Breast epithelium (tissue), 3 donors: ENCODE data around the gene NPHP4.

ENCODE experiments used
- CTCF ChIP-seq, 3 donors: fragments of 450-650 bp; IDR thresholded peaks; one replicate each; pipeline ENCODE4 v1.5.1; 2016 to 2017; ENCODE audit warnings: antibody characterized with exemption in 3 of 3, mild to moderate bottlenecking in 3 of 3, moderate library complexity in 3 of 3
- POLR2AphosphoS5 ChIP-seq, 3 donors: sonication (generic); formaldehyde crosslinking; IDR thresholded peaks; one replicate each; pipeline ENCODE4 v1.6.1; 2017; ENCODE audit warnings: antibody characterized with exemption in 3 of 3

DNA sequence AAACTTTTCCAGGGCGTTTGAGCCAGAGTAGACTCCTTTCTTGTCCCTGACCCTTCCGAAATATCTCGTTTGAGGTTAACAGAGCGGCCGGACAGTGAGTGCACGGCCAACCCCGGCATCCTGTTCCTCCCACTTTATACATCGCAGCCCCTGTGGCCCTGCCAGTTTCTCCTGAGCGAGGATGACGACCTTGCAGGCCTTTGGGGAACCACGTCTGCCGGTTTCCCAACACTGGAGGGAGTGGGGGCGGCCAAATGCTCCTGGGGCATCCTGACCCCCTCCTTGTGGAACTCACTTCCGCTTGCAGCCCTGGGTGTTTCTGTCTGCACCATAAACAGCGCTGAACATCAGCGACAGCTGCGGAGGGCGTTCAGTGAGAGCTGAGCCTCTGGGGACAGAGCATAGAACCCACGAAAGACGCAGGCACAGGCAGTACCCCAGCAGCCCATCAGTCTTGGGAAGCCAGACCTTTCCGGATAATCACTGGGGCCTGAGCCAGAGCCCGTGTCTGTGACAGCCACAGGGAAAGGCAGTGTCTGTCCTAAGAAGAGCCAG lies 48.7 kb upstream of the NPHP4 start:
- TF ChIP-seq CTCF (IDR thresholded peaks at IDR 0.05) (no peak), POLR2AphosphoS5 (IDR thresholded peaks at IDR 0.05) (no peak)
